ENCODE data around the gene SDE2.
"Not testable (repeated sequence)": the region's sequence is repeated elsewhere in the genome, so short reads cannot be mapped to it uniquely, and the experiment has no call there.

SDE2 gene

DNA sequence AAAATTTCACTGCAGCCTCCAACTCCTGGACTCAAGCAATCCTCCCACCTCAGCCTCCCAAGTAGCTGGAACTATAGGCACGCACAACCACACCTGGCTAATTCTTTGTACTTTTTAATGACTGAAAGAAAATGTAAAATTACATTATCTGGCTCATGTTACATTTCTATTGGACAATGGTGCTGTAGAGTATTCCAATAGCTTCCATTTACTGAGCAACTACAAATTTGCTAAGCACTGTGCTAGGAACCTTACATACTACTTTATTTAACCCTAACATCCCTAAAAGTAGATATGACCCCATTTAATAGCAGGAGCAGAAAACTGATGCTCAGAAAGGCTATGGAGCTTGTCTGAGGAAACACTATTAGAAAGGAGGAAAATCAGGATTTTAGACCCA is 19.7 kb downstream of the SDE2 start:
- peaks cover 6% of the 10 kb centered on the region for H3K4me1 ChIP-seq (ENCODE audit: low read depth, poor library complexity, severe bottlenecking)

DNA sequence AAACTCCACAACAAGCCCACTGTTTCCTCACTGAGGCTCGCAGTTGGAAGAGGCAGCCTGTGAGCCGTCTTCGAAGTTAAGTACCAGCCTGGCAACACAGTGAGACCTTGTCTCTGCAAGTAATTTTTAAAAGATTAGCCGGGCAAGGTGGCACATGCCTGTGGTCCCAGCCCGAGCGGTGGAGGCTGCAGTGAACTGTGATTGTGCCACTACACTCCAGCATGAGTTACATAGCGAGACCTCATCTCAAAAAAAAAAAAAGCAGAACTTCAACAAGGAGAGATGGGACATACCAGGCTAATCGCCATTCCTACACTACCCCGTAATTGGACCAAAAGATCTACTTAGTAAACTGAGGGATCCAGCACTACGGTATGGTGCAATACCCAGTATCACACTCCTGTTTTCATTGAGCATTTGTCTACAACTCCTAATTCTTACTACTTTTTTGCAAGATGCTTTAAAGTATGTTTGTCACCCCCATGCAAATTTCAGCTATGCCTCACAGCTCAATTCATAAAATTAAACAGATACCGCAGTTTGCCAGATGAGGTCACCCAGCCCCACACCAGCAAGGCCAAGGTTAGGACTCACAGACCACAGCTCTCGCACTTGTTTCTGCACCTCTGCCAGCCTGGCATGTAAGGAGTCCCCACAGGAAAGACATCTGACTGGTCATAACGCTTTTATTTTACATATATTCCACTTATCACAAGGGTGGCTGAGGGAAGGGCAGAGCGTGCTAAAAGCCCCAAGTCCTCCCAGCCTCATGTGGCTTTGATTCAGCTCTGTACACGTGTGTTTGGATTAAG is 21.0 kb downstream of the SDE2 start:
- Histone ChIP-seq H3K27ac (no peak overlapping the region), H4K20me1 (ENCODE audit: insufficient read depth) (no peaks in the 10 kb centered on the region)

More for the DNA sequence above, 19.7 kb downstream of the SDE2 start:
- no peaks in the 10 kb centered on the region for H3K79me2 ChIP-seq (ENCODE audit: insufficient read depth, low read depth)
- H3K36me3 ChIP-seq (ENCODE audit: insufficient read depth) = no peaks in the 10 kb centered on the region; the same call in 1 of the 2 replicates
- H4K20me1 ChIP-seq (ENCODE audit: insufficient read depth) = no peaks in the 10 kb centered on the region
- no peak overlapping the region for H3K9ac ChIP-seq
- H2AFZ ChIP-seq (ENCODE audit: low read depth) = no peak overlapping the region
- no peaks in the 10 kb centered on the region for H3K27me3 ChIP-seq (ENCODE audit: insufficient read depth, low read depth)
- TF ChIP-seq, protein P1, sequence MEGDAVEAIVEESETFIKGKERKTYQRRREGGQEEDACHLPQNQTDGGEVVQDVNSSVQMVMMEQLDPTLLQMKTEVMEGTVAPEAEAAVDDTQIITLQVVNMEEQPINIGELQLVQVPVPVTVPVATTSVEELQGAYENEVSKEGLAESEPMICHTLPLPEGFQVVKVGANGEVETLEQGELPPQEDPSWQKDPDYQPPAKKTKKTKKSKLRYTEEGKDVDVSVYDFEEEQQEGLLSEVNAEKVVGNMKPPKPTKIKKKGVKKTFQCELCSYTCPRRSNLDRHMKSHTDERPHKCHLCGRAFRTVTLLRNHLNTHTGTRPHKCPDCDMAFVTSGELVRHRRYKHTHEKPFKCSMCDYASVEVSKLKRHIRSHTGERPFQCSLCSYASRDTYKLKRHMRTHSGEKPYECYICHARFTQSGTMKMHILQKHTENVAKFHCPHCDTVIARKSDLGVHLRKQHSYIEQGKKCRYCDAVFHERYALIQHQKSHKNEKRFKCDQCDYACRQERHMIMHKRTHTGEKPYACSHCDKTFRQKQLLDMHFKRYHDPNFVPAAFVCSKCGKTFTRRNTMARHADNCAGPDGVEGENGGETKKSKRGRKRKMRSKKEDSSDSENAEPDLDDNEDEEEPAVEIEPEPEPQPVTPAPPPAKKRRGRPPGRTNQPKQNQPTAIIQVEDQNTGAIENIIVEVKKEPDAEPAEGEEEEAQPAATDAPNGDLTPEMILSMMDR (conservative IDR thresholded peaks at IDR 0.05; ENCODE audit: low read depth, low read length) = no peak
- H3K4me3 ChIP-seq (IDR thresholded peaks at IDR 0.05; ENCODE audit: insufficient read depth, low read depth, low read length) = no peak overlapping the region
- H3K4me2 ChIP-seq = no peak overlapping the region
- H3K27ac ChIP-seq = no peak overlapping the region

DNA sequence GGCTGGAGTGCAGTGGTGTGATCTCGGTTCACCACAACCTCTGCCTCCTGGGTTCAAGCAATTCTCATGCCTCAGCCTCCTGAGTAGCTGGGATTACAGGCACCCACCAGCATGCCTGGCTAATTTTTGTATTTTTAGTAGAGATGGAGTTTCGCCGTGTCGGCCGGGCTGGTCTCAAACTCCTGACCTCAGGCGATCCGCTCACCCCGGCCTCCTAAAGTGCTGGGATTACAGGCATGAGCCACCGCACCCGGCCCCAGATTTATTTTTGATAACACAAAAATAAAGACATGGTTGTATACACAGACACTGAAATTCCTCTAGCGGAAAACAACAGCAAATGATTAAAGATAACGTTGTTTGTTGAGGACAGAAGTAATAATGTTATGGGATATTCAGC is 24.0 kb downstream of the SDE2 start:
- not testable (repeated sequence) for H3K79me2 ChIP-seq (ENCODE audit: insufficient read depth, low read depth); H2AFZ ChIP-seq (ENCODE audit: low read depth); H3K36me3 ChIP-seq (ENCODE audit: insufficient read depth); H3K4me3 ChIP-seq (IDR thresholded peaks at IDR 0.05; ENCODE audit: insufficient read depth, low read depth, low read length); H3K27ac ChIP-seq; H3K27me3 ChIP-seq (ENCODE audit: insufficient read depth, low read depth); H4K20me1 ChIP-seq (ENCODE audit: insufficient read depth); H3K4me2 ChIP-seq; H3K4me1 ChIP-seq (ENCODE audit: low read depth, poor library complexity, severe bottlenecking); H3K9ac ChIP-seq

More for the DNA sequence above, 21.0 kb downstream of the SDE2 start:
- Histone ChIP-seq H3K9ac (no peak overlapping the region), H2AFZ (ENCODE audit: low read depth) (no peak overlapping the region), H3K4me1 (ENCODE audit: low read depth, poor library complexity, severe bottlenecking) (peaks cover 6% of the 10 kb centered on the region), H3K27me3 (ENCODE audit: insufficient read depth, low read depth) (no peaks in the 10 kb centered on the region), H3K79me2 (ENCODE audit: insufficient read depth, low read depth) (no peaks in the 10 kb centered on the region), H3K36me3 (ENCODE audit: insufficient read depth) (no peaks in the 10 kb centered on the region; the same call in 1 of the 2 replicates), H3K4me2 (no peak overlapping the region), H3K4me3 (IDR thresholded peaks at IDR 0.05; ENCODE audit: insufficient read depth, low read depth, low read length) (no peak overlapping the region)
- TF ChIP-seq, protein P1 (conservative IDR thresholded peaks at IDR 0.05; ENCODE audit: low read depth, low read length) = no peak

DNA sequence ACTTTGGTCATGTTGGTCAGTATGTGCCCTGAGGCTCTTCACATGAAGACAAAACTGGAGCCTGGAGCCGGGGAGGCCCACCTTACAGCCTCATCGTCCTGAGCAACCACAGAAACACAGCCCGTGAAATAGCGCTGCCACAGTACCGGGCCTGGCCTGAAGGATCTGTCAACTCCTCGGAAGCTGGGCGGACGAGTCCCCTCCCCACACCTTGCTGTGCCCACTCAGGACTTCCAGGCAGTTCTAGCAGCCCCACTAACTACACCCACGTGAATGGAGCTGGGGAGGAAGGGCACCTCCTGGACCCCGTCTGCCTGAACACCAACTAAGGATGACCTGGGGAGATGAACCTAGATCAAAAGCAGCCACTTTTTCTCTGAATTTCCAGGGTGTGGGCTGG is 24.7 kb downstream of the SDE2 start:
- no peak overlapping the region for H3K4me2 ChIP-seq
- no peaks in the 10 kb centered on the region for H3K36me3 ChIP-seq (ENCODE audit: insufficient read depth)
- H2AFZ ChIP-seq (ENCODE audit: low read depth) = no peak overlapping the region
- no peaks in the 10 kb centered on the region for H4K20me1 ChIP-seq (ENCODE audit: insufficient read depth)
- no peak overlapping the region for H3K27ac ChIP-seq
- peaks cover 6% of the 10 kb centered on the region for H3K4me1 ChIP-seq (ENCODE audit: low read depth, poor library complexity, severe bottlenecking)
- H3K9ac ChIP-seq = no peak overlapping the region
- TF ChIP-seq, protein P1 (conservative IDR thresholded peaks at IDR 0.05; ENCODE audit: low read depth, low read length) = no peak
- no peak overlapping the region for H3K4me3 ChIP-seq (IDR thresholded peaks at IDR 0.05; ENCODE audit: insufficient read depth, low read depth, low read length)
- no peaks in the 10 kb centered on the region for H3K79me2 ChIP-seq (ENCODE audit: insufficient read depth, low read depth)
- H3K27me3 ChIP-seq (ENCODE audit: insufficient read depth, low read depth) = no peaks in the 10 kb centered on the region

DNA sequence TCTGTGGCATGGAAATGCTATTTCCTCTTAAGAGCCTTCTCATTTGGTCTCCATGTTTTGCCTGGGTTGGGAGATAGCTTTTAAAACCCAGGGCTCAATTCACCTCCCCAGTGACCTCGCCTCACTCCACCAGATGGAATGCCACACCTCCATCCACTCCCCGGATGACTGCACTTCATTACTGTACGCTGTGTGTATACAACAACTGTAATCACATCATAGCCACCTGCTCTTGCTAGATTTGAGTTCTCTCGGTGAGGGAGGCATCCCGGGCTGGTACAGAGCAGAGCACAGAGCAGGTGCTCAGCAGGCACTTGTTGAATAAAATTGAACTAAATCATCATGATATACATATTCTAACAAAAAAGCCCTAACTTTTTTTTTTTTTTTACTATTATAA is 26.0 kb downstream of the SDE2 start:
- no peaks in the 10 kb centered on the region for H3K27me3 ChIP-seq (ENCODE audit: insufficient read depth, low read depth)

More for the DNA sequence above, 26.0 kb downstream of the SDE2 start:
- Histone ChIP-seq H3K36me3 (ENCODE audit: insufficient read depth) (no peaks in the 10 kb centered on the region), H3K79me2 (ENCODE audit: insufficient read depth, low read depth) (no peaks in the 10 kb centered on the region), H2AFZ (ENCODE audit: low read depth) (no peak overlapping the region), H3K4me2 (no peak overlapping the region), H3K27ac (no peak overlapping the region), H3K4me1 (ENCODE audit: low read depth, poor library complexity, severe bottlenecking) (peaks cover 6% of the 10 kb centered on the region), H4K20me1 (ENCODE audit: insufficient read depth) (no peaks in the 10 kb centered on the region), H3K4me3 (IDR thresholded peaks at IDR 0.05; ENCODE audit: insufficient read depth, low read depth, low read length) (no peak overlapping the region), H3K9ac (no peak overlapping the region)
- TF ChIP-seq, protein P1 (conservative IDR thresholded peaks at IDR 0.05; ENCODE audit: low read depth, low read length) = no peak

Measured in KMS-11 (cell line).